SK-N-SH treated with all-trans-retinoic acid at 6 μM for 48 hours (cell line): ENCODE measurements around the gene ZNF423.

Source experiments
- ARNTL ChIP-seq: fragments of 450-650 bp; formaldehyde crosslinking; IDR thresholded peaks from 2 replicates; pipeline ENCODE4 v1.5.0; 2020; ENCODE audit warnings: low read depth, mild to moderate bottlenecking, moderate library complexity, borderline replicate concordance
- ISL1 ChIP-seq: fragments of 250-450 bp; sonication (Bioruptor Pico); IDR thresholded peaks from 2 replicates; pipeline ENCODE4 v2.1.2; 2022; ENCODE audit warnings: mild to moderate bottlenecking, moderate library complexity
- PPARA ChIP-seq: fragments of 250-450 bp; sonication (Bioruptor Pico); IDR thresholded peaks from 2 replicates; pipeline ENCODE4 v1.5.0; 2020; ENCODE audit warnings: mild to moderate bottlenecking, borderline replicate concordance
- RARB ChIP-seq: fragments of 250-450 bp; sonication (Bioruptor Pico); IDR thresholded peaks from 2 replicates; pipeline ENCODE4 v1.8.0; 2021; ENCODE audit warnings: mild to moderate bottlenecking, moderate library complexity
- TOX ChIP-seq: fragments of 250-450 bp; sonication (Bioruptor Pico); IDR thresholded peaks from 2 replicates; pipeline ENCODE4 v1.8.0; 2021; ENCODE audit warnings: mild to moderate bottlenecking, moderate library complexity, borderline replicate concordance
- ZFP30 ChIP-seq: fragments of 450-650 bp; formaldehyde crosslinking; IDR thresholded peaks from 2 replicates; pipeline ENCODE4 v1.5.0; 2022; ENCODE audit warnings: mild to moderate bottlenecking, moderate library complexity
- ZNF565 ChIP-seq: fragments of 450-650 bp; formaldehyde crosslinking; conservative IDR thresholded peaks from 2 replicates; pipeline ENCODE4 v1.5.0; 2020; ENCODE audit warnings: low read depth, mild to moderate bottlenecking, moderate library complexity
- ZNF70 ChIP-seq: fragments of 450-650 bp; formaldehyde crosslinking; IDR thresholded peaks from 2 replicates; pipeline ENCODE4 v1.5.0; 2020; ENCODE audit warnings: mild to moderate bottlenecking, moderate library complexity
- TF ChIP-seq, protein P1 (sequence below): fragments of 250-450 bp; sonication (Bioruptor Pico); IDR thresholded peaks from 2 replicates; pipeline ENCODE4 v1.8.0; 2020; ENCODE audit warnings: mild to moderate bottlenecking, moderate library complexity, borderline replicate concordance
- TF ChIP-seq, protein P2 (sequence below): fragments of 250-450 bp; sonication (Bioruptor Pico); IDR thresholded peaks from 2 replicates; pipeline ENCODE4 v1.5.1; 2020; ENCODE audit warnings: low read depth, mild to moderate bottlenecking, moderate library complexity

DNA sequence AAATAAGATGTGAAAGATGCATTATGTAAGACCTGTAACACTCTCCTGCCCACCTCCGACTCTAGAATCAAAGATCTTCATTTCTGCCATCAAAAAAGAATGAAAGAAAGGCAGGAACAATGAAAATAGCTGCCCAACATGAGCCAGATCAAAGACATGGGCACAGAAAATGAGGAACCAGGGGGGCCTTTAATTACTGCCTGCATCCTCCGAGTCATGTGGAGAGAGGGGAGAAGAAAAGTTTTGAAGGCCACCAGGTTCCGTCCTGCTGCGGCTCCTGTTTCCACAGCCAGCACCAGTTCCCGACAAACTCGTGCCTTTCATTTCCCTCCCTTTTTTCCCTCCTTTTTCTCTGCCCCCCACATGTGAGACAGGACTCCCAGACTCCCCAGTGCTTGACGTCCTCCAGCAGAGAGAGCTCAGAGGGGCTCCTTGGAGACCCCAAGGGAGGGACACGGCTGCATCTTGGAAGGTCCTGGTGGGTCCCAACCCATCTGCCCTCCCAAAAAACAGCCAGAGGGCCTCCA is 168.4 kb downstream of the ZNF423 start:
- TF ChIP-seq, protein P1, sequence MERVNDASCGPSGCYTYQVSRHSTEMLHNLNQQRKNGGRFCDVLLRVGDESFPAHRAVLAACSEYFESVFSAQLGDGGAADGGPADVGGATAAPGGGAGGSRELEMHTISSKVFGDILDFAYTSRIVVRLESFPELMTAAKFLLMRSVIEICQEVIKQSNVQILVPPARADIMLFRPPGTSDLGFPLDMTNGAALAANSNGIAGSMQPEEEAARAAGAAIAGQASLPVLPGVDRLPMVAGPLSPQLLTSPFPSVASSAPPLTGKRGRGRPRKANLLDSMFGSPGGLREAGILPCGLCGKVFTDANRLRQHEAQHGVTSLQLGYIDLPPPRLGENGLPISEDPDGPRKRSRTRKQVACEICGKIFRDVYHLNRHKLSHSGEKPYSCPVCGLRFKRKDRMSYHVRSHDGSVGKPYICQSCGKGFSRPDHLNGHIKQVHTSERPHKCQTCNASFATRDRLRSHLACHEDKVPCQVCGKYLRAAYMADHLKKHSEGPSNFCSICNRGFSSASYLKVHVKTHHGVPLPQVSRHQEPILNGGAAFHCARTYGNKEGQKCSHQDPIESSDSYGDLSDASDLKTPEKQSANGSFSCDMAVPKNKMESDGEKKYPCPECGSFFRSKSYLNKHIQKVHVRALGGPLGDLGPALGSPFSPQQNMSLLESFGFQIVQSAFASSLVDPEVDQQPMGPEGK (CRISPR knock-in tag), result no peak
- TF ChIP-seq TOX (CRISPR knock-in tag), result no peak
- TF ChIP-seq ZFP30 (CRISPR knock-in tag), result no peak
- no peak for TF ChIP-seq RARB
- TF ChIP-seq ARNTL (CRISPR knock-in tag), result no peak
- no peak for TF ChIP-seq ZNF565 (CRISPR knock-in tag)
- no peak for TF ChIP-seq PPARA (CRISPR knock-in tag)
- no peak for TF ChIP-seq ISL1 (CRISPR knock-in tag)
- TF ChIP-seq, protein P2, sequence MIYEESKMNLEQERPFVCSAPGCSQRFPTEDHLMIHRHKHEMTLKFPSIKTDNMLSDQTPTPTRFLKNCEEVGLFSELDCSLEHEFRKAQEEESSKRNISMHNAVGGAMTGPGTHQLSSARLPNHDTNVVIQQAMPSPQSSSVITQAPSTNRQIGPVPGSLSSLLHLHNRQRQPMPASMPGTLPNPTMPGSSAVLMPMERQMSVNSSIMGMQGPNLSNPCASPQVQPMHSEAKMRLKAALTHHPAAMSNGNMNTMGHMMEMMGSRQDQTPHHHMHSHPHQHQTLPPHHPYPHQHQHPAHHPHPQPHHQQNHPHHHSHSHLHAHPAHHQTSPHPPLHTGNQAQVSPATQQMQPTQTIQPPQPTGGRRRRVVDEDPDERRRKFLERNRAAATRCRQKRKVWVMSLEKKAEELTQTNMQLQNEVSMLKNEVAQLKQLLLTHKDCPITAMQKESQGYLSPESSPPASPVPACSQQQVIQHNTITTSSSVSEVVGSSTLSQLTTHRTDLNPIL (CRISPR knock-in tag), result no peak
- TF ChIP-seq ZNF70 (CRISPR knock-in tag), result no peak
